GM12872 (cell line): ENCODE data around the gene MACF1.

Experiments
- CTCF ChIP-seq: IDR thresholded peaks from 3 replicates; pipeline ENCODE4 v1.5.1; 2011; ENCODE audit warnings: low read depth, mild to moderate bottlenecking, low read length, moderate library complexity; ENCODE audit not compliant: insufficient read depth

The MACF1 gene

GRCh38 chr1:39489567-39490239, 285.2 kb downstream of the MACF1 start:
- TF ChIP-seq CTCF, result no peak

GRCh38 chr1:39490596-39491145, 286.2 kb downstream of the MACF1 start:
- no peak for TF ChIP-seq CTCF

- TF ChIP-seq CTCF, result no peak
Measured at GRCh38 chr1:39491146-39491921, 286.8 kb downstream of the MACF1 start, which contains the start of gene BMP8A. TSS of gene BMP8A (plus strand) at chr1:39491636. CDS start at chr1:39491992, 356 bp downstream.

- no peak for TF ChIP-seq CTCF
Measured at GRCh38 chr1:39494671-39495410, 290.3 kb downstream of the MACF1 start.

GRCh38 chr1:39497585-39497984, 293.1 kb downstream of the MACF1 start:
- TF ChIP-seq CTCF, result no peak

- TF ChIP-seq CTCF, result no peak
Measured at GRCh38 chr1:39499668-39500067, 295.2 kb downstream of the MACF1 start.

GRCh38 chr1:39500862-39501389, 296.4 kb downstream of the MACF1 start:
- TF ChIP-seq CTCF, result no peak
